22Rv1 (cell line): ENCODE data around the gene HMCES.

Experiments used
- ZFX ChIP-seq: fragments of 450-650 bp; IDR thresholded peaks from 2 replicates; pipeline ENCODE4 v1.6.1; 2017; ENCODE audit warnings: antibody characterized with exemption, borderline replicate concordance
- TF ChIP-seq, protein P1 (sequence below): fragments of 450-650 bp; IDR thresholded peaks from 2 replicates; pipeline ENCODE4 v1.5.1; 2017; ENCODE audit warnings: mild to moderate bottlenecking

DNA sequence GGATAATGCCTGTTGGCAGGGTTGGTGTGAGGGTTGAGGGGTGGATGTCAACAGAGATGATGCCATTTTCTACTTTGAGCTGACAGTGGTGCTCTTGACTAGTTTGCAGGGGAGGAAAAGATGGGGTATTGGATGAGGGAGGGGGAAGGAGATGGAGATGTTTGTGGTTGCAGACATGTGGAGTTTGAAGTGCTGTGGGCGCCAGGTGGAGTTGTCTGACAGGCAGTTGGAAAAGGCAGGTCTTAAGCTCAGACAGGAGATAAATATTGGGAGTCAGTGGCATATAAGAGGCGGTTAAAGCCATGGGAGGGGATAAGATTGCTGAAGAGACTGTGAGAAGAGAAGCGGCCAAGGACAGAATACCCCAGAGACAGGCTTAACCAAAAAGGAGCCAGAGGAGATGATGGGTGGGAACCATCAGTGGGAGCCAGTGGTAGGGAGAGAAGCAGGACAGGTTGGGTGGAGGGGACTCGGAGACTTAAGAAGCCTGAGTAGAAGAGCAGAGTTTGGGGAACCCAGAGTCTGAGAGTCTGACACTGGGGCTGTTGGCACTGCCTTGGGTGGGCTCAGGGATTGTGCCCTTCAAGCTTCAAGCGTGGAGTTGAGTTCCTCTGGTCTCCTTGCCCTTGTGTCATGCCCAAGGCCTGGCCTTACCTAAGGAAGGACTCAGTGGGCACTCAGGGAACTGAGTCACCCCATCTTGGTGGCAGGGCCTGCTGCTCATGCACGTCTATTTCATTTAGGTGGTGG, 15.3 kb upstream of the HMCES start:
- TF ChIP-seq, protein P1, sequence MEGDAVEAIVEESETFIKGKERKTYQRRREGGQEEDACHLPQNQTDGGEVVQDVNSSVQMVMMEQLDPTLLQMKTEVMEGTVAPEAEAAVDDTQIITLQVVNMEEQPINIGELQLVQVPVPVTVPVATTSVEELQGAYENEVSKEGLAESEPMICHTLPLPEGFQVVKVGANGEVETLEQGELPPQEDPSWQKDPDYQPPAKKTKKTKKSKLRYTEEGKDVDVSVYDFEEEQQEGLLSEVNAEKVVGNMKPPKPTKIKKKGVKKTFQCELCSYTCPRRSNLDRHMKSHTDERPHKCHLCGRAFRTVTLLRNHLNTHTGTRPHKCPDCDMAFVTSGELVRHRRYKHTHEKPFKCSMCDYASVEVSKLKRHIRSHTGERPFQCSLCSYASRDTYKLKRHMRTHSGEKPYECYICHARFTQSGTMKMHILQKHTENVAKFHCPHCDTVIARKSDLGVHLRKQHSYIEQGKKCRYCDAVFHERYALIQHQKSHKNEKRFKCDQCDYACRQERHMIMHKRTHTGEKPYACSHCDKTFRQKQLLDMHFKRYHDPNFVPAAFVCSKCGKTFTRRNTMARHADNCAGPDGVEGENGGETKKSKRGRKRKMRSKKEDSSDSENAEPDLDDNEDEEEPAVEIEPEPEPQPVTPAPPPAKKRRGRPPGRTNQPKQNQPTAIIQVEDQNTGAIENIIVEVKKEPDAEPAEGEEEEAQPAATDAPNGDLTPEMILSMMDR, result no peak
- no peak for TF ChIP-seq ZFX
